ENCODE data around the gene CLTCL1. TPM values are rescaled to one million over a fixed set of nuclear protein-coding genes. Genes with fewer than 3 reads are reported as not detected.

The CLTCL1 gene
- total RNA-seq, 6 experiments from 2014 or later: 3.5 to 6.6 (median 5.7) TPM

DNA sequence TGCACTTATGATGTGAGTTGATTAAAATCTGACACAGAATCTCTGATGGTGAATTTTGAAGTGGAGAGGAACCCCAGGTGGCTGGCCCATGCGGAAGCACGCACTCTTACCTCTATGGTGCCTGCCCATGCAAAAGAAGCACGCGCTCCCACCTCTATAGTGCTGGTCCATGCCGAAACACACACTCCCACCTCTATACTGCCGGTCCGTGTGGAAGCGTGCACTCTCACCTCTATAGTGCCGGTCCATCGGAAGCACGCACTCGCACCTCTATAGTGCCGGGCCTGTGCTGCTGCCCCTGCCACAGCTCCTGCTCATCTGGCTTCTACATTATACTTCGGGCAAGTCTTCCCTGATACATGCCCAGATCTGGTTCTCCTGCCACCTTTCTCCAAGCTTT is 76.2 kb downstream of the CLTCL1 start:
- intact Hi-C loops (cut with DNase I): no loop called here
- ATAC-seq: no peak
- Histone ChIP-seq H3K4me3 (no peak overlapping the region), H3K36me3 (no peaks in the 10 kb centered on the region), H3K27ac (no peak overlapping the region), H3K4me1 (peaks cover 0 to 10% (median 0%) of the 10 kb centered on the region in 4 donors), H3K27me3 (no peaks in the 10 kb centered on the region), H3K9me3 (no peaks in the 10 kb centered on the region)
- WGBS (ENCODE audit: insufficient coverage, low coverage, low lambda C conversion rate, missing lambda C conversion rate): 74% methylated on average over 3 of the region's 14 CpGs
- DNase-seq: no peak
- TF ChIP-seq, protein P1, sequence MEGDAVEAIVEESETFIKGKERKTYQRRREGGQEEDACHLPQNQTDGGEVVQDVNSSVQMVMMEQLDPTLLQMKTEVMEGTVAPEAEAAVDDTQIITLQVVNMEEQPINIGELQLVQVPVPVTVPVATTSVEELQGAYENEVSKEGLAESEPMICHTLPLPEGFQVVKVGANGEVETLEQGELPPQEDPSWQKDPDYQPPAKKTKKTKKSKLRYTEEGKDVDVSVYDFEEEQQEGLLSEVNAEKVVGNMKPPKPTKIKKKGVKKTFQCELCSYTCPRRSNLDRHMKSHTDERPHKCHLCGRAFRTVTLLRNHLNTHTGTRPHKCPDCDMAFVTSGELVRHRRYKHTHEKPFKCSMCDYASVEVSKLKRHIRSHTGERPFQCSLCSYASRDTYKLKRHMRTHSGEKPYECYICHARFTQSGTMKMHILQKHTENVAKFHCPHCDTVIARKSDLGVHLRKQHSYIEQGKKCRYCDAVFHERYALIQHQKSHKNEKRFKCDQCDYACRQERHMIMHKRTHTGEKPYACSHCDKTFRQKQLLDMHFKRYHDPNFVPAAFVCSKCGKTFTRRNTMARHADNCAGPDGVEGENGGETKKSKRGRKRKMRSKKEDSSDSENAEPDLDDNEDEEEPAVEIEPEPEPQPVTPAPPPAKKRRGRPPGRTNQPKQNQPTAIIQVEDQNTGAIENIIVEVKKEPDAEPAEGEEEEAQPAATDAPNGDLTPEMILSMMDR (IDR thresholded peaks at IDR 0.05): no peak
- TF ChIP-seq POLR2A (IDR thresholded peaks at IDR 0.05): no peak

DNA sequence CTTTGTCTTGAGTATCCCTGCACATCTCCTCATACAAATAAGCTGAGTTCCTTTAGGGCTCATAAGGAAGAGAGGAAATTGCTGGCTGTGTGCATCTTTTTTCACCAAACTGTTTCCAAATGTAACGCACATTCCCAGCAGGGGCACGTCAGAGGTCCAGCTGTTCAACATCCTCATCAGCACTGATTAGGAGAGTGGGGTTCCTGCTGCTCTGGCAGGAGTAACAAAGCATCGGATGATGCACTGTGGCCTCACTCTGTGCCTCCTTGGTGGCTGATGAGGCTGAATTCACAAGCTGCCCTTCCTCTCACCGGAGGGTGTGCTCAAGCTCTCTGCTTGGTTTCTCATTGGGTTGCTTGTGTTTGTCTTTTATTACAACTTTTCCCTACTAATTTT is 77.4 kb downstream of the CLTCL1 start:
- 91% methylated on average over 4 of the region's 4 CpGs for WGBS (ENCODE audit: insufficient coverage, low coverage, low lambda C conversion rate, missing lambda C conversion rate)
- Histone ChIP-seq H3K4me1 (peaks cover 0 to 10% (median 0%) of the 10 kb centered on the region in 4 donors), H3K27ac (no peak overlapping the region), H3K27me3 (no peaks in the 10 kb centered on the region), H3K9me3 (no peaks in the 10 kb centered on the region), H3K4me3 (no peak overlapping the region), H3K36me3 (no peaks in the 10 kb centered on the region)
- no peak for DNase-seq
- intact Hi-C loops (cut with DNase I): no loop called here
- TF ChIP-seq POLR2A (IDR thresholded peaks at IDR 0.05): no peak
- TF ChIP-seq, protein P1 (IDR thresholded peaks at IDR 0.05): no peak
- ATAC-seq: no peak

DNA sequence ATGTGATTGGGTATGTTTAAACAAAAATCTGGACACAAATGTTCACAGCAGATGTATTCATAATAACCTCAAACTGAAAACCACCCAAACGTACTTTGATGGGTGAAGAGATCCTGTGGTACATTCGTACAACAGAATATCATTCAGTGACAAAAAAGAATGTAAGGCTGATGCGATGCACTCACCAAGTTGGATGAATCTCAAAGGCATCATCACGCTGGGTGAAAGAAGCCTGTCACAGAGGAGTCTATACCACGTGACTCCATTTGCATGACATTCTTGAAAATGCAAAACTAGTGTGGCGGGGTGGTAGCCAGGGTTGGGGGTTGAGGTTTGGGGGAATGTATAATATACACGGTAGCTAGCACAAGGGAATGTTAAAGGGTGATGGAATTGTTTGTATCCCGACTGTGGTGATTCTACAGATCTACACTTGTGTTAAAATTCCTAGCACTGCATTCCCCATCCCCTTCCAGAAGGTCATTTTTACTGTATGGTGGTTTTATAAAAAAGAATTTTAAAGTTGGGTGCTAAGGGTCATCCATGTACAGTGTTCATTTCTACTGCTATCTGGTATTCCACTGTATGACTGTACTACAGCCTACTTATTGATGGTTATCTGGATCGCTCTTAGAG is 78.0 kb downstream of the CLTCL1 start:
- H3K4me3 ChIP-seq: no peak overlapping the region
- WGBS (ENCODE audit: insufficient coverage, low coverage, low lambda C conversion rate, missing lambda C conversion rate): 80% methylated on average over 6 of the region's 9 CpGs
- H3K4me1 ChIP-seq: peaks cover 0 to 10% (median 0%) of the 10 kb centered on the region in 4 donors
- no peak for DNase-seq
- H3K36me3 ChIP-seq: no peaks in the 10 kb centered on the region
- no peak for ATAC-seq
- intact Hi-C loops (cut with DNase I): no loop called here
- no peak overlapping the region for H3K27ac ChIP-seq
- no peaks in the 10 kb centered on the region for H3K27me3 ChIP-seq
- no peaks in the 10 kb centered on the region for H3K9me3 ChIP-seq
- no peak for TF ChIP-seq POLR2A (IDR thresholded peaks at IDR 0.05)
- TF ChIP-seq, protein P1 (IDR thresholded peaks at IDR 0.05): no peak

DNA sequence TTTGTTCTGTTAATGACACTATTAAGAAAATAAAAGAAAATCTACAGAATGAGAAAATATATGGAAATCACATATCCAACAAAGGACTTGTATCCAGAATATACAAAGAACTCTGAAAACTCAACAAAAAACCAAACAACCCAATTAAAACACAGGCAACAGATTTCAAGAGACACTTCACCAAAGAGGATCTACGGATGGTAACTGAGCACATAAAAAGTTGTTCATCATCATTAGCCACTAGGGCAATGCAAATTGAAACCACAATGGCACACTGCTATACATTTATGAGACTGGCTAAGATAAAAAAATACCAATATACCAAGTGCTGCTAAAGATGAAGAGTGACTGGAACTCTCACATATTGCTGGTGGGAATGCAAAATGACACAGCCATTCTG is 78.5 kb downstream of the CLTCL1 start:
- DNase-seq (no peak), ATAC-seq (no peak)
- Histone ChIP-seq H3K27me3 (no peaks in the 10 kb centered on the region), H3K4me1 (peaks cover 0 to 10% (median 0%) of the 10 kb centered on the region in 4 donors), H3K36me3 (no peaks in the 10 kb centered on the region), H3K27ac (no peak overlapping the region), H3K9me3 (no peaks in the 10 kb centered on the region), H3K4me3 (no peak overlapping the region)
- TF ChIP-seq, protein P1 (IDR thresholded peaks at IDR 0.05): no peak
- TF ChIP-seq POLR2A (IDR thresholded peaks at IDR 0.05): no peak
- intact Hi-C loops (cut with DNase I): no loop called here
- 53% methylated on average over 1 of the region's 1 CpG for WGBS (ENCODE audit: insufficient coverage, low coverage, low lambda C conversion rate, missing lambda C conversion rate)

Data from right lobe of liver (tissue), 6 donors.